MM.1S (cell line): ENCODE data around the gene TMEM109.
A peak's percentile ranks its signal among the peaks of the same experiment; 100 is the strongest.

Experiments
- DNase-seq: peaks from one replicate; pipeline ENCODE4 v3.0.0-alpha.2; 2015
- H2AFZ ChIP-seq: fragments of 300-600 bp; sonication (generic); 2 replicates; pipeline ENCODE4 v1.6.0; 2016; ENCODE audit warnings: antibody characterized with exemption, low read length
- H3F3A ChIP-seq: fragments of 300-600 bp; sonication (generic); 2 replicates; pipeline ENCODE4 v1.6.1; 2016; ENCODE audit warnings: mild to moderate bottlenecking, antibody characterized with exemption, low read length, moderate library complexity, mixed read lengths; ENCODE audit not compliant: insufficient read depth
- H3K27ac ChIP-seq: fragments of 300-600 bp; sonication (generic); 2 replicates; pipeline ENCODE4 v1.5.1; 2016; ENCODE audit warnings: mild to moderate bottlenecking, low read length
- H3K27me3 ChIP-seq: fragments of 300-600 bp; sonication (generic); replicated peaks from 2 replicates; pipeline ENCODE4 v1.6.0; 2016; ENCODE audit warnings: low read length; ENCODE audit not compliant: insufficient read depth
- H3K36me3 ChIP-seq: fragments of 300-600 bp; sonication (generic); replicated peaks from 2 replicates; pipeline ENCODE4 v1.6.1; 2016; ENCODE audit warnings: mild to moderate bottlenecking, low read length, mixed read lengths; ENCODE audit not compliant: insufficient read depth
- H3K4me1 ChIP-seq: fragments of 300-600 bp; sonication (generic); 2 replicates; pipeline ENCODE4 v1.6.1; 2016; ENCODE audit warnings: low read length, mixed read lengths
- H3K4me2 ChIP-seq: fragments of 300-600 bp; sonication (generic); 2 replicates; pipeline ENCODE4 v1.6.0; 2016; ENCODE audit warnings: low read depth, low read length
- H3K4me3 ChIP-seq: fragments of 300-600 bp; sonication (generic); 2 replicates; pipeline ENCODE4 v1.5.1; 2016; ENCODE audit warnings: low read length, mixed read lengths
- H3K79me2 ChIP-seq: fragments of 300-600 bp; sonication (generic); 2 replicates; pipeline ENCODE4 v1.6.1; 2016; ENCODE audit warnings: mixed run types, low read length, mixed read lengths
- H3K9ac ChIP-seq: fragments of 300-600 bp; sonication (generic); 2 replicates; pipeline ENCODE4 v1.6.1; 2016; ENCODE audit warnings: low read length, mixed read lengths
- H3K9me2 ChIP-seq: fragments of 300-600 bp; sonication (generic); replicated peaks from 2 replicates; pipeline ENCODE4 v1.6.1; 2016; ENCODE audit warnings: mild to moderate bottlenecking, low read length, mixed read lengths; ENCODE audit not compliant: insufficient read depth
- H3K9me3 ChIP-seq: fragments of 300-600 bp; sonication (generic); replicated peaks from 2 replicates; pipeline ENCODE4 v1.6.1; 2016; ENCODE audit warnings: mild to moderate bottlenecking, low read length, mixed read lengths; ENCODE audit not compliant: insufficient read depth
- H4K20me1 ChIP-seq: fragments of 300-600 bp; sonication (generic); 2 replicates; pipeline ENCODE4 v1.6.1; 2016; ENCODE audit warnings: mild to moderate bottlenecking, low read length, moderate library complexity, mixed read lengths; ENCODE audit not compliant: insufficient read depth
- EZH2 ChIP-seq: fragments of 300-600 bp; sonication (generic); optimal IDR thresholded peaks from 2 replicates; pipeline ENCODE3; 2017; ENCODE audit warnings: low read depth, mild to moderate bottlenecking, antibody characterized with exemption, low read length, mixed read lengths
- EZH2phosphoT487 ChIP-seq: fragments of 300-600 bp; sonication (generic); IDR thresholded peaks from 2 replicates; pipeline ENCODE4 v1.6.1; 2018; ENCODE audit warnings: antibody characterized with exemption, low read length
- TF ChIP-seq, protein P1 (sequence below): fragments of 300-600 bp; sonication (generic); IDR thresholded peaks from 2 replicates; pipeline ENCODE4 v1.5.1; 2016; ENCODE audit warnings: antibody characterized with exemption, low read length, mixed read lengths

The TMEM109 gene

DNA sequence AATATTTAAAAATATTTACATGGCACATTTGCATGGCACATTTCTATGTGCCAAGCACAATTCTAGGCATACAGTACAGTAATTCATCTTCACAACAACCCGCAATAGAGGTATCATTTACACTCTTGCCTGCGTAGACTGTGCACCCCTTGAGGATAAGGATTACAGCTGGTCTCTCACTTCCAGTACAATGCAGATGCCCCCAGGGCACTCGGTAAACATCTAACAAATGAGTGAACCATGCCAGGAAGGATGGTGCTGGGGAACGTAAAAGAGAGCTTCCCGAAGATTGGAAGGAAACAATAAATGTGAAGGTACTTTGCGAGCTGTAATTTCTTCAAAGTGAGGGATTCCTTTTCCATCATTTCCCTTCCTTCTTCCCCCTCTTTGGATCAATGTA, 8.9 kb upstream of the TMEM109 start:
- Histone ChIP-seq H3K27me3 (no peaks in the 10 kb centered on the region), H4K20me1 (0 out of 2 replicates have a peak, but pooled peaks cover 13% of the 10 kb centered on the region), H3K4me3 (peak overlapping the region; percentile 90), H3K9ac (peak overlapping the region; percentile 96), H3K9me2 (no peaks in the 10 kb centered on the region), H3K36me3 (peaks cover 9% of the 10 kb centered on the region; the same call in 1 of the 2 replicates), H3K9me3 (no peaks in the 10 kb centered on the region), H3K4me2 (peak overlapping the region; percentile 91), H3F3A (peaks cover 36% of the 10 kb centered on the region), H3K4me1 (peaks cover 34% of the 10 kb centered on the region), H3K27ac (peak overlapping the region; percentile 95; the same call in 1 of the 2 replicates), H2AFZ (no peak overlapping the region), H3K79me2 (peaks cover 51% of the 10 kb centered on the region)
- no peak for TF ChIP-seq EZH2
- TF ChIP-seq, protein P1, sequence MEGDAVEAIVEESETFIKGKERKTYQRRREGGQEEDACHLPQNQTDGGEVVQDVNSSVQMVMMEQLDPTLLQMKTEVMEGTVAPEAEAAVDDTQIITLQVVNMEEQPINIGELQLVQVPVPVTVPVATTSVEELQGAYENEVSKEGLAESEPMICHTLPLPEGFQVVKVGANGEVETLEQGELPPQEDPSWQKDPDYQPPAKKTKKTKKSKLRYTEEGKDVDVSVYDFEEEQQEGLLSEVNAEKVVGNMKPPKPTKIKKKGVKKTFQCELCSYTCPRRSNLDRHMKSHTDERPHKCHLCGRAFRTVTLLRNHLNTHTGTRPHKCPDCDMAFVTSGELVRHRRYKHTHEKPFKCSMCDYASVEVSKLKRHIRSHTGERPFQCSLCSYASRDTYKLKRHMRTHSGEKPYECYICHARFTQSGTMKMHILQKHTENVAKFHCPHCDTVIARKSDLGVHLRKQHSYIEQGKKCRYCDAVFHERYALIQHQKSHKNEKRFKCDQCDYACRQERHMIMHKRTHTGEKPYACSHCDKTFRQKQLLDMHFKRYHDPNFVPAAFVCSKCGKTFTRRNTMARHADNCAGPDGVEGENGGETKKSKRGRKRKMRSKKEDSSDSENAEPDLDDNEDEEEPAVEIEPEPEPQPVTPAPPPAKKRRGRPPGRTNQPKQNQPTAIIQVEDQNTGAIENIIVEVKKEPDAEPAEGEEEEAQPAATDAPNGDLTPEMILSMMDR = no peak
- TF ChIP-seq EZH2phosphoT487 = no peak
- DNase-seq = no peak

DNA sequence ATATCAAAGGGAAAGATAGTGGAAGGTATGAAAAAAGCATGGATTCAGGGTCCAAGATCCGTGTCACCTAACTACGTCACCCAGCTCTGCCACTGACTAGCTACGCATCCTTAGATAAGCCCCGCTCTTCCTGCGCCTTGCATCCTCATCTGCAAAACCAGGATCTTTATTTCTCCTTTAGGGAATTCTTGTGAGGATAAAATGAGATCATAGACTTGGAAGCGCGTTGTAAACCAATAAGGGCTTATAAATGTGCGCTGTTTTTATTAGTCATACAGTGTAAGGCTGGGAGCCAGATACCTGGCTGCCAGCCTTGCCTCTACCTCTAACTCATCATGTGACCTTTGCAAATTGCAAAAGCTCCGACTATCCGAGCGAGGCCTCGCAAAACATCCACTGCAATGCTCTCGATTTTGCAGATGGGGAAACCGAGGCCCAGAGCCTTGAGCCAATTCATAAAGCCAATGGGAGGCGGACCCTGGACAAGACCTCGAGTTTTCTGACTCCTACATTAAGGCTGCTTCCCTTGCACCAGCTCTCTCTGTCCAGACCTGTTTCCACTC, 8.3 kb upstream of the TMEM109 start:
- peaks cover 51% of the 10 kb centered on the region for H3K79me2 ChIP-seq
- TF ChIP-seq EZH2 = no peak
- no peak for TF ChIP-seq EZH2phosphoT487
- TF ChIP-seq, protein P1 = no peak
- H3K4me1 ChIP-seq = peaks cover 38% of the 10 kb centered on the region
- H3K9me2 ChIP-seq = no peaks in the 10 kb centered on the region
- 0 out of 2 replicates have a peak, but pooled peaks cover 13% of the 10 kb centered on the region for H4K20me1 ChIP-seq
- H3K4me2 ChIP-seq = peak overlapping the region; percentile 91
- H2AFZ ChIP-seq = peak overlapping the region; percentile 61; the same call in 1 of the 2 replicates
- H3K27ac ChIP-seq = peak overlapping the region; percentile 95
- H3K27me3 ChIP-seq = no peaks in the 10 kb centered on the region
- H3K9me3 ChIP-seq = no peaks in the 10 kb centered on the region
- peaks cover 9% of the 10 kb centered on the region; the same call in 1 of the 2 replicates for H3K36me3 ChIP-seq
- H3F3A ChIP-seq = peaks cover 37% of the 10 kb centered on the region
- DNase-seq = peak; percentile 16
- peak overlapping the region; percentile 90 for H3K4me3 ChIP-seq
- peak overlapping the region; percentile 96 for H3K9ac ChIP-seq

DNA sequence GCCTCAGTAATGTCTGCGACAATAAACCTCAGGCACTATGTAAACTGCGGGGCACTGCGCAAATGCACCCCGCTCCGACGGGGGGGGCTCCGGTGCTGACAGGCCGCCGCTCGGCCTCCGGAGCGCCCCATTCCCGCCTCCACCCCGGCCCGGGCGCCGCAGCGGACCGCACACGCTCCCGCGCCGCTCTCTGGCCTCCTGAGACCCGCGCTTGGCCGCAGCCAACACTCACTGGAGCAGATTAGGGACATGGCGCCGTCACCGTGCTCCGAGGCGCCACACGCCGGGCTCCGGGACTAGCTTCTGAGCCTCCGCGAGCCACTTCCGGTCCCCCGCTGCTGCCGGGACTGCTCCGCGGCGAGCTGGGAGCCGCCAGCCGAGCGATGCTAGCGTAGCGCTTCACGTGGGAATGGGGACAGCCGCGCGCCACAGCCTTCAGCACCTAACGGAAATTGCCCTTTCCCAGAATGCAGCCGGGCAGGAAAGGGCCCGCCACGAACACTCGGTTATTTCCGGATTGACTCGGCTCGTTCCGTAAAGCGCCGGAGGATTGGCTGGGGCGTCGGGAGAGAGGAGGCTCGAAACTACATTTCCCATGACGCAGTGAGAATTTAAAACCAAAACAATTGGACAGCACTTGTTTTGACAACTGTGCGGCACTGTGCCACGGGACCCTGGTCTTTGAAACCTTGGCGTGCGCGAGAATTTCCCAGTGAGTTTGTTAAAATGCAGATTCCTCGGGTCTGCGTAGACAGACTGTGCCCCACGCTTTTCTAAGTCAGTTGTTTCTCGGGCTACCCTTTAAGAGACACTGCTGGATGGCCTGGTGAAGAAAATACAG, 7.6 kb upstream of the TMEM109 start, which contains the start of gene PRPF19:
Gene PRPF19, minus strand, starts transcription at position 454 of the 841 bp plus-strand sequence. Its CDS starts 203 bp downstream, at position 251.
- Histone ChIP-seq H3F3A (peaks cover 41% of the 10 kb centered on the region), H3K4me1 (peaks cover 46% of the 10 kb centered on the region), H3K27ac (peak within 1 kb of the TSS; percentile 95), H3K79me2 (peaks cover 49% of the 10 kb centered on the region), H3K27me3 (no peaks in the 10 kb centered on the region), H2AFZ (peak within 1 kb of the TSS; percentile 61), H3K36me3 (peaks cover 9% of the 10 kb centered on the region; the same call in 1 of the 2 replicates), H3K9me2 (no peaks in the 10 kb centered on the region), H3K4me3 (peak within 1 kb of the TSS; percentile 90), H4K20me1 (0 out of 2 replicates have a peak, but pooled peaks cover 13% of the 10 kb centered on the region), H3K4me2 (peak within 1 kb of the TSS; percentile 91), H3K9ac (peak within 1 kb of the TSS; percentile 96), H3K9me3 (no peaks in the 10 kb centered on the region)
- no peak for TF ChIP-seq EZH2phosphoT487
- TF ChIP-seq EZH2 = no peak
- TF ChIP-seq, protein P1 = no peak
- DNase-seq = peak; percentile 99
